Panc1 (cell line): ENCODE measurements around the gene TMC8. TPM values are rescaled to one million over a fixed set of nuclear protein-coding genes. Genes with fewer than 3 reads are reported as not detected.

Experiments
- ATAC-seq: fragments of 200-7000 bp; cut with Tn5 transposase; 2 replicates; pipeline ENCODE4 v1.9.1; 2020; ENCODE audit warnings: mild to moderate bottlenecking, moderate library complexity
- BruUV-seq: library from RNA; stranded (reverse); fragments of 400-500 nt; replicated peaks from 2 replicates; lab custom pipeline; 2021; lab: Mats Ljungman, UMichigan
- CTCF ChIA-PET: fragments of 300-600 bp; sonication (Branson Sonifier 250); formaldehyde crosslinking; loops from one replicate; lab custom pipeline; 2022; ENCODE audit warnings: antibody characterized with exemption; lab: Charles Lee
- POLR2A ChIA-PET: fragments of 300-600 bp; sonication (Branson Sonifier 250); formaldehyde crosslinking; loops from one replicate; lab custom pipeline; 2022; ENCODE audit warnings: antibody characterized with exemption; lab: Charles Lee
- DNase-seq: peaks from one replicate; pipeline ENCODE4 v3.0.0-alpha.2; 2010; ENCODE audit warnings: low read depth, low spot score
- H3K27ac ChIP-seq: 2 replicates; pipeline ENCODE4 v1.5.1; 2011; ENCODE audit warnings: mild to moderate bottlenecking, low read length, inconsistent platforms
- H3K27me3 ChIP-seq: fragments of 200-500 bp; sonication (Bioruptor generic); 2 replicates; pipeline ENCODE4 v1.6.0; 2014; ENCODE audit warnings: low read length, inconsistent platforms; ENCODE audit not compliant: control insufficient read depth, insufficient read depth
- H3K36me3 ChIP-seq: fragments of 200-500 bp; sonication (Bioruptor generic); 2 replicates; pipeline ENCODE4 v1.5.1; 2014; ENCODE audit warnings: inconsistent platforms, mild to moderate bottlenecking, low read length, moderate library complexity; ENCODE audit not compliant: control insufficient read depth, insufficient read depth
- H3K4me1 ChIP-seq: 2 replicates; pipeline ENCODE4 v1.5.1; 2011; ENCODE audit warnings: inconsistent platforms, mild to moderate bottlenecking, low read length, moderate library complexity; ENCODE audit not compliant: control insufficient read depth, insufficient read depth
- H3K4me3 ChIP-seq, 2 experiments: 2 replicates each; pipeline ENCODE4 v1.5.1; 2011 to 2012; ENCODE audit warnings: low read depth in 2 of 2, low read length in 2 of 2, mild to moderate bottlenecking in 2 of 2, inconsistent platforms in 1 of 2, moderate library complexity in 1 of 2
- H3K9me3 ChIP-seq: fragments of 200-500 bp; sonication (Bioruptor generic); 2 replicates; pipeline ENCODE4 v1.5.1; 2014; ENCODE audit warnings: low read depth, mild to moderate bottlenecking, inconsistent platforms, low read length, moderate library complexity; ENCODE audit not compliant: control insufficient read depth, insufficient read depth
- POLR2AphosphoS5 ChIP-seq: IDR thresholded peaks from 2 replicates; pipeline ENCODE4 v1.6.1; 2012; ENCODE audit warnings: mild to moderate bottlenecking, low read depth, low read length, moderate library complexity
- SIN3A ChIP-seq: IDR thresholded peaks from 2 replicates; pipeline ENCODE4 v1.6.1; 2012; ENCODE audit warnings: low read depth, mild to moderate bottlenecking, low read length, moderate library complexity, borderline replicate concordance; ENCODE audit not compliant: insufficient read depth
- TCF7L2 ChIP-seq: IDR thresholded peaks from 2 replicates; pipeline ENCODE4 v1.6.1; 2011; ENCODE audit warnings: mild to moderate bottlenecking, low read depth, low read length, inconsistent platforms
- in situ Hi-C: cut with HindIII; loops from 2 replicates; pipeline ENCODE4 v1.10.0; 2016; ENCODE audit warnings: low sequenced_read_pairs, low pct_unique_long_range_greater_than_20kb
- intact Hi-C: fragments of 100-400 bp; cut with micrococcal nuclease; formaldehyde crosslinking; loops from one replicate; pipeline ENCODE4 v1.10.0; 2022; ENCODE audit not compliant: unreplicated experiment
- total RNA-seq: library from RNA; stranded (reverse); gene quantifications from one replicate; pipeline ENCODE4 v1.2.1, GENCODE V29; 2021; ENCODE audit not compliant: unreplicated experiment
- TF ChIP-seq, protein P1 (sequence below), 2 experiments: IDR thresholded peaks; 2 replicates each; pipeline ENCODE4 v1.6.1; 2011 to 2012; ENCODE audit warnings: low read depth in 2 of 2, control low read depth in 1 of 2, low read length in 1 of 2, mild to moderate bottlenecking in 1 of 2, moderate library complexity in 1 of 2; ENCODE audit not compliant: insufficient read depth in 1 of 2
- TF ChIP-seq, protein P2 (sequence below): fragments of 450-650 bp; IDR thresholded peaks from 2 replicates; pipeline ENCODE4 v1.5.1; 2017; ENCODE audit warnings: mild to moderate bottlenecking

Gene TMC8
- total RNA-seq, 1 experiment from 2014 or later: 1.4 TPM

DNA sequence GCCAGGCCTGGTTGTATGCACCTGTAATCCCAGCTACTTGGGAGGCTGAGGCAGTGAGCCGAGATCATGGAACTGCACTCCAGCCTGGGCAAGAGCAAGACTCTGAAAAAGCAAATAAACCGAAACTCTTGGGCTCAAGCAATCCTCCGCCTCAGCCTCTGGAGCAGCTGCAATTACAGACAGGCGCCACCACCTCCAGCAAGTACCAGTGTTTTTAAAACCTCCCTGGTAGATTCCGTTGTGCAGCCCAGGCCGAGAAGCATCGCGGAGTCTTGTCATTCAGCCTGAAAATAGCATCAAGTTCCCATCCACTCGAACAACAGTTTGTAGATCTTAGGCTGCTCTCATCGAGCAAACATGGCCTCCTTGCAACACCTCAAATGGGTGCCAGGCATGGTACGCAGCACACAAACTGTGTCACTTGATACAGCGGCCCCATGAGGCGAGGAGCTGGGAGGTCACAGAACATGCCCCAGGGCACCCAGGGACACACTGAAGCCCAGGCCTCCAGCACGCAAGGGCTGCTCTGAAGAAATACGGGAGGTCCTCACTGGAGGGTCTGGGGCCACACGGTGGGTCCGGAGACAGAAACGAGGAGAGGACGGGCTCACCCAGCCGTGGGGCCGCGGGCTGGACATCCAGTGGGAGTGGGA, 20.1 kb upstream of the TMC8 start:
- DNase-seq (no peak), ATAC-seq (no peak)
- H3K4me3 ChIP-seq: no peak overlapping the region
- intact Hi-C loops (loop anchor here (5.0 kb wide), 1 partner anchor 67 kb away; no protein-coding TSS in a partner anchor), in situ Hi-C loops (no loop called here)
- POLR2A ChIA-PET: no interaction called here
- no TSS peak for BruUV-seq
- TF ChIP-seq POLR2AphosphoS5 (no peak), SIN3A (no peak), TCF7L2 (no peak)
- TF ChIP-seq, protein P1, sequence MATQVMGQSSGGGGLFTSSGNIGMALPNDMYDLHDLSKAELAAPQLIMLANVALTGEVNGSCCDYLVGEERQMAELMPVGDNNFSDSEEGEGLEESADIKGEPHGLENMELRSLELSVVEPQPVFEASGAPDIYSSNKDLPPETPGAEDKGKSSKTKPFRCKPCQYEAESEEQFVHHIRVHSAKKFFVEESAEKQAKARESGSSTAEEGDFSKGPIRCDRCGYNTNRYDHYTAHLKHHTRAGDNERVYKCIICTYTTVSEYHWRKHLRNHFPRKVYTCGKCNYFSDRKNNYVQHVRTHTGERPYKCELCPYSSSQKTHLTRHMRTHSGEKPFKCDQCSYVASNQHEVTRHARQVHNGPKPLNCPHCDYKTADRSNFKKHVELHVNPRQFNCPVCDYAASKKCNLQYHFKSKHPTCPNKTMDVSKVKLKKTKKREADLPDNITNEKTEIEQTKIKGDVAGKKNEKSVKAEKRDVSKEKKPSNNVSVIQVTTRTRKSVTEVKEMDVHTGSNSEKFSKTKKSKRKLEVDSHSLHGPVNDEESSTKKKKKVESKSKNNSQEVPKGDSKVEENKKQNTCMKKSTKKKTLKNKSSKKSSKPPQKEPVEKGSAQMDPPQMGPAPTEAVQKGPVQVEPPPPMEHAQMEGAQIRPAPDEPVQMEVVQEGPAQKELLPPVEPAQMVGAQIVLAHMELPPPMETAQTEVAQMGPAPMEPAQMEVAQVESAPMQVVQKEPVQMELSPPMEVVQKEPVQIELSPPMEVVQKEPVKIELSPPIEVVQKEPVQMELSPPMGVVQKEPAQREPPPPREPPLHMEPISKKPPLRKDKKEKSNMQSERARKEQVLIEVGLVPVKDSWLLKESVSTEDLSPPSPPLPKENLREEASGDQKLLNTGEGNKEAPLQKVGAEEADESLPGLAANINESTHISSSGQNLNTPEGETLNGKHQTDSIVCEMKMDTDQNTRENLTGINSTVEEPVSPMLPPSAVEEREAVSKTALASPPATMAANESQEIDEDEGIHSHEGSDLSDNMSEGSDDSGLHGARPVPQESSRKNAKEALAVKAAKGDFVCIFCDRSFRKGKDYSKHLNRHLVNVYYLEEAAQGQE (IDR thresholded peaks at IDR 0.05; ENCODE audit: insufficient read depth in 1 of 2, low read depth in 2 of 2, low read length in 1 of 2): no peak
- TF ChIP-seq, protein P2, sequence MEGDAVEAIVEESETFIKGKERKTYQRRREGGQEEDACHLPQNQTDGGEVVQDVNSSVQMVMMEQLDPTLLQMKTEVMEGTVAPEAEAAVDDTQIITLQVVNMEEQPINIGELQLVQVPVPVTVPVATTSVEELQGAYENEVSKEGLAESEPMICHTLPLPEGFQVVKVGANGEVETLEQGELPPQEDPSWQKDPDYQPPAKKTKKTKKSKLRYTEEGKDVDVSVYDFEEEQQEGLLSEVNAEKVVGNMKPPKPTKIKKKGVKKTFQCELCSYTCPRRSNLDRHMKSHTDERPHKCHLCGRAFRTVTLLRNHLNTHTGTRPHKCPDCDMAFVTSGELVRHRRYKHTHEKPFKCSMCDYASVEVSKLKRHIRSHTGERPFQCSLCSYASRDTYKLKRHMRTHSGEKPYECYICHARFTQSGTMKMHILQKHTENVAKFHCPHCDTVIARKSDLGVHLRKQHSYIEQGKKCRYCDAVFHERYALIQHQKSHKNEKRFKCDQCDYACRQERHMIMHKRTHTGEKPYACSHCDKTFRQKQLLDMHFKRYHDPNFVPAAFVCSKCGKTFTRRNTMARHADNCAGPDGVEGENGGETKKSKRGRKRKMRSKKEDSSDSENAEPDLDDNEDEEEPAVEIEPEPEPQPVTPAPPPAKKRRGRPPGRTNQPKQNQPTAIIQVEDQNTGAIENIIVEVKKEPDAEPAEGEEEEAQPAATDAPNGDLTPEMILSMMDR: no peak
- H3K27me3 ChIP-seq: no peaks in the 10 kb centered on the region
- H3K4me1 ChIP-seq: no peaks in the 10 kb centered on the region; the same call in 1 of the 2 replicates
- H3K27ac ChIP-seq: no peak overlapping the region
- CTCF ChIA-PET: interaction anchor here (0.6 to 0.7 kb wide), 2 partner anchors 31 to 57 kb away, joined by 3 read pairs; no protein-coding TSS in a partner anchor
- H3K36me3 ChIP-seq: no peaks in the 10 kb centered on the region
- H3K9me3 ChIP-seq: no peaks in the 10 kb centered on the region

DNA sequence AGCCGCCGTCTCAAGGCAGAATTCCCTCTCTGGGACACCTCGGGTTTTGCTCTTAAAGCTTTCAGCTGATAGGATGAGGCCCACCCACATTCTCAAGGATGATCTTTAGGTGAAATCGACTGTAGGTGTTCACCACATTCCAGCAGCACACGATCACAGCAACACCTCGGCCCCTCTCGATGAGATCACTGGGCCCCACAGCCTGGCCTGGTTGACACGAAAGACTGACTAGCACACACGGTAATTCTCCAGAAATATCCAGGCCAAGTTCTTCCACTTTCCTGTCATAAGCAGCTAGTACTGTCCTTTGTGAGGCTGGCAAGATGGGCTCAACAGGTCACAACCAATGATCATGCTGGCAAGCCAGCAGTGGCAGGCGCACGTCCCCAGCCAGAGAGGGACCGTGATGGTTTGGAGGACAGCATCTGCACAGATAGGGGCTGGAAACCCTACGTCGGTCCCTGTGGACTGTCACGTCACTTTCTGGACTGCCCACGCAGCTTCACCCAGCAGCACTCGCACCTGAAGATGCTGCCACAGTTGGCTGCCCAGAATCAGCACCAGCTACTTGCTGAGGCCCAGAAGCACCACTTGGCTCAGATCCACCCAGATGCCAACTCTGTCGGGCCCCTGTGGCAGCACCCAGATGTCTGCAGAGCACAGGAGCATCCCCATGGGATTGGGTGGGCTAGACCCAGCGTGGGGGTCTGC, 19.4 kb upstream of the TMC8 start:
- H3K27ac ChIP-seq: no peak overlapping the region
- H3K27me3 ChIP-seq: no peaks in the 10 kb centered on the region
- H3K4me1 ChIP-seq: no peaks in the 10 kb centered on the region; the same call in 1 of the 2 replicates
- TF ChIP-seq, protein P2: no peak
- H3K9me3 ChIP-seq: no peaks in the 10 kb centered on the region
- ChIA-PET POLR2A (interaction anchor here (0.9 kb wide), 1 partner anchor 10 kb away, joined by 7 read pairs; no protein-coding TSS in a partner anchor), CTCF (interaction anchor here (0.6 to 0.7 kb wide), 2 partner anchors 30 to 56 kb away, joined by 3 read pairs; no protein-coding TSS in a partner anchor)
- ATAC-seq (no peak), DNase-seq (no peak)
- intact Hi-C loops: loop anchor here (5.0 kb wide), 1 partner anchor 66 kb away; no protein-coding TSS in a partner anchor
- BruUV-seq: no TSS peak
- in situ Hi-C loops: no loop called here
- H3K36me3 ChIP-seq: no peaks in the 10 kb centered on the region
- H3K4me3 ChIP-seq: no peak overlapping the region
